ENCODE measurements around the gene RXRA.

DNA sequence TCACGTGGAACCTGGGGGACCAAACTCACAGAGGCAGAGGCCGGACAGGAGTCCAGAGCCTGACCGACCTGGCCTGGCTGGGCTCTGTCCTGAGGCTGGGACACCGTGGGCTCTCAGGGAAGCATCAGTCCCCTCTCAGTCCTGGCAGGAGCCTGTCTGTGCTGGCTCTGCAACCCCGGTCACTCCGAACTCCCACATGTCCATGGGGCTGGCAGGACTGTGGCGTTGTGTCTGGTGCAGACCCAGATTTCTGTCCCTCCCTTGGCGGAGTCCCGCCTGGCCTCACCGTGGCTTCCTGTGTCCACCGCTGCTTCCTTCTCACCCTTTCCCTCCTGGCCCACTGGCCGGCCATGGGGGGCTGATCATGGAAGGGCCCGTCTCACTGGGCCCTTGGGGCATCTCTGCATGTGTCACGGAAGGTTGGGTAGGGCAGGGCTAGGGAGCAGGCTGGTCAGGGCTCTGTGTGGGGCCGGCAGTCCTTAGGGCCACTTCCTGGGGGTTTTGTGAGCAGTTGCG lies 68.8 kb downstream of the RXRA start:
- TF ChIP-seq POLR2A (IDR thresholded peaks at IDR 0.05) (no peak), POLR2AphosphoS5 (IDR thresholded peaks at IDR 0.05) (no peak)

Measured in transverse colon (tissue), 3 donors.